A549 (cell line): ENCODE measurements around the gene KRT73. TPM values are rescaled to one million over a fixed set of nuclear protein-coding genes. Genes with fewer than 3 reads are reported as not detected.

Experiments used
- ATAC-seq, 2 experiments: fragments of 200-7000 bp in 1 of 2; fragments of >200 bp in 1 of 2; cut with Nextera tagmentation in 1 of 2; cut with Tn5 transposase in 1 of 2; 3 replicates each; pipeline versions ENCODE4 v1.8.0 to v1.9.1; 2018 to 2020; ENCODE audit warnings: mild to moderate bottlenecking in 1 of 2, moderate library complexity in 1 of 2
- CTCF ChIA-PET: fragments of 300-600 bp; sonication (Branson Sonifier 250); formaldehyde crosslinking; extraction: SDS; loops from one replicate; lab custom pipeline; 2021; ENCODE audit warnings: antibody characterized with exemption, inconsistent platforms; lab: Yijun Ruan, JAX
- POLR2A ChIA-PET: fragments of 350-600 bp; formaldehyde crosslinking; extraction: SDS; loops from one replicate; lab custom pipeline; 2021; ENCODE audit warnings: antibody characterized with exemption, inconsistent platforms; lab: Yijun Ruan, JAX
- DNase-seq, 2 experiments: peaks; one replicate each; pipeline versions ENCODE4 v3.0.0 to v3.0.0-alpha.2; 2011 to 2016; ENCODE audit warnings: low read depth in 1 of 2, low spot score in 1 of 2
- FAIRE-seq: peaks from 2 replicates; lab custom pipeline; 2011; peaks lifted over from hg19 to GRCh38; lab: Jason Lieb, UNC
- H3K27ac ChIP-seq, 2 experiments: fragments of >200 bp; sonication (Bioruptor Twin); formaldehyde crosslinking; 3 replicates each; pipeline ENCODE4 v1.5.1; 2016 to 2017
- H3K4me1 ChIP-seq: fragments of >200 bp; sonication (Bioruptor Twin); formaldehyde crosslinking; 3 replicates; pipeline ENCODE4 v1.6.1; 2016
- H3K4me2 ChIP-seq: fragments of >200 bp; sonication (Bioruptor Twin); formaldehyde crosslinking; 3 replicates; pipeline ENCODE4 v1.6.1; 2016
- H3K4me3 ChIP-seq: fragments of >200 bp; sonication (Bioruptor Twin); formaldehyde crosslinking; 3 replicates; pipeline ENCODE4 v1.5.1; 2016
- H3K9me3 ChIP-seq: fragments of >200 bp; sonication (Bioruptor Twin); formaldehyde crosslinking; 3 replicates; pipeline ENCODE4 v1.6.1; 2016
- EHF ChIP-seq: fragments of 250-450 bp; sonication (Bioruptor Pico); IDR thresholded peaks from 2 replicates; pipeline ENCODE4 v1.5.0; 2020; ENCODE audit warnings: mild to moderate bottlenecking
- EP300 ChIP-seq, 2 experiments: fragments of >200 bp; sonication (Bioruptor Twin); formaldehyde crosslinking; IDR thresholded peaks; 2 replicates in 1 of 2; 3 replicates in 1 of 2; pipeline ENCODE4 v1.6.1; 2016 to 2017
- ESRRA ChIP-seq: fragments of 150-350 bp; IDR thresholded peaks from 2 replicates; pipeline ENCODE4 v1.6.1; 2014; ENCODE audit warnings: mild to moderate bottlenecking, low read length, borderline replicate concordance
- FOSB ChIP-seq: fragments of 250-450 bp; sonication (Bioruptor Pico); IDR thresholded peaks from 2 replicates; pipeline ENCODE4 v1.5.0; 2020; ENCODE audit warnings: mild to moderate bottlenecking, moderate library complexity
- HDAC2 ChIP-seq: fragments of 200-600 bp; sonication (generic); IDR thresholded peaks from 2 replicates; pipeline ENCODE4 v1.6.1; 2016
- HES2 ChIP-seq: fragments of >200 bp; sonication (Bioruptor Twin); formaldehyde crosslinking; IDR thresholded peaks from 2 replicates; pipeline ENCODE4 v1.6.1; 2016
- HOXA7 ChIP-seq: fragments of 250-450 bp; sonication (Bioruptor Pico); IDR thresholded peaks from 2 replicates; pipeline ENCODE4 v1.5.0; 2020; ENCODE audit warnings: mild to moderate bottlenecking, moderate library complexity
- HOXB5 ChIP-seq: fragments of 250-450 bp; sonication (Bioruptor Pico); IDR thresholded peaks from 2 replicates; pipeline ENCODE4 v1.5.0; 2020; ENCODE audit warnings: mild to moderate bottlenecking, moderate library complexity
- JUN ChIP-seq, 2 experiments: fragments of >200 bp; sonication (Bioruptor Twin); formaldehyde crosslinking; IDR thresholded peaks; 2 replicates in 1 of 2; 3 replicates in 1 of 2; pipeline ENCODE4 v1.6.1; 2016 to 2017
- JUNB ChIP-seq: fragments of >200 bp; sonication (Bioruptor Twin); formaldehyde crosslinking; IDR thresholded peaks from 2 replicates; pipeline ENCODE4 v1.6.1; 2016
- MAFK ChIP-seq: fragments of 450-650 bp; IDR thresholded peaks from 2 replicates; pipeline ENCODE4 v1.6.1; 2014; ENCODE audit not compliant: partially characterized antibody
- RAD21 ChIP-seq, 2 experiments: fragments of >200 bp in 1 of 2; sonication (Bioruptor Twin) in 1 of 2; formaldehyde crosslinking in 1 of 2; IDR thresholded peaks in 1 of 2; conservative IDR thresholded peaks in 1 of 2; 2 replicates in 1 of 2; 3 replicates in 1 of 2; pipeline ENCODE4 v1.6.1; 2012 to 2018; ENCODE audit warnings: inconsistent platforms in 1 of 2
- RARB ChIP-seq: fragments of 250-450 bp; sonication (Bioruptor Pico); IDR thresholded peaks from 2 replicates; pipeline ENCODE4 v1.8.0; 2021; ENCODE audit warnings: mild to moderate bottlenecking, moderate library complexity
- RCOR1 ChIP-seq: fragments of 150-350 bp; IDR thresholded peaks from 2 replicates; pipeline ENCODE4 v1.6.1; 2014; ENCODE audit warnings: antibody characterized with exemption, low read length, low read depth
- REST ChIP-seq: fragments of 200-600 bp; sonication (generic); IDR thresholded peaks from 2 replicates; pipeline ENCODE4 v1.6.1; 2016; ENCODE audit warnings: antibody characterized with exemption, mild to moderate bottlenecking, moderate library complexity
- SMC3 ChIP-seq: fragments of >200 bp; sonication (Bioruptor Twin); formaldehyde crosslinking; IDR thresholded peaks from 3 replicates; pipeline ENCODE4 v1.6.1; 2018; ENCODE audit warnings: inconsistent platforms
- TFCP2L1 ChIP-seq: fragments of 250-450 bp; sonication (Bioruptor Pico); IDR thresholded peaks from 2 replicates; pipeline ENCODE4 v1.5.0; 2021; ENCODE audit warnings: mild to moderate bottlenecking
- WGBS: methylation state at CpG from one replicate; pipeline ENCODE4 v1.1.6; 2017; ENCODE audit errors: missing lambda C conversion rate; 5-methylcytosine and 5-hydroxymethylcytosine counted together
- polyA plus RNA-seq, 4 experiments: library from polyadenylated mRNA; depleted of rRNA in 3 of 4; stranded (reverse); fragments of >200 nt; fragmentation: RNase III in 1 of 4; extraction: RNeasy Plus Mini Kit Qiagen cat#74134 plus additional on column Dnase treatment in 1 of 4; gene quantifications; 2 replicates in 3 of 4; 3 replicates in 1 of 4; pipeline ENCODE4 v1.2.3, GENCODE V29; 2011 to 2017
- TF ChIP-seq, protein P1 (sequence below): fragments of >200 bp; sonication (Bioruptor Twin); formaldehyde crosslinking; IDR thresholded peaks from 3 replicates; pipeline ENCODE4 v1.6.1; 2016
- TF ChIP-seq, protein P2 (sequence below): IDR thresholded peaks from 2 replicates; pipeline ENCODE4 v1.6.1; 2012

The KRT73 gene
- polyA plus RNA-seq, 2 of the 4 experiments (the other 2 are of a cell fraction): not detected

DNA sequence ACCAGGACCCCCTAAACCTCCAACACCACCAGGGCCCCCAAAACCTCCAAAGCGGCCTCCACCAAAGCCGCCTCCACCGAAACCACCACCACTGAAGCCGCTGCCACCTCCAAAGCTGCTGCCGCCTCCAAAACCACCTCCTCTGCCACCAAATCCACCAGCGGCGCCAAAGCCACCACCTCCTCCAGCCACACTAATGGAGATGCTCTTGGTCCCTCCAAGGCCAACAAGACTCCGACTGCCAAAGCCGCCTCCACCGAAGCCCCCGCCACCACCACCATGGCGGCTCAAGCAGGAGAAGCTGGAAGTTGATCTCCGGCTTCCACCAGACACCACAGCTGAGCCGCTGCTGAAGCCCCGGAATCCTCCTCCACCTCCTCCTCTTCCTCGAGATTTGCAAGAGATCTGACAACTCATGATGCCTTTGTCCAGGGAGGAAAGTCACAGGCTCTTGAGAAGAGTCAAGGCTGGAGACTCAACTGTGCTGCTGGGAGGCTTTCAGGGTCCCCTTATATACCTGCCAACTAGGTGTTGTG, 33.4 kb upstream of the KRT73 start, which contains the start of gene KRT2 (continued):
- no peak for TF ChIP-seq SMC3

DNA sequence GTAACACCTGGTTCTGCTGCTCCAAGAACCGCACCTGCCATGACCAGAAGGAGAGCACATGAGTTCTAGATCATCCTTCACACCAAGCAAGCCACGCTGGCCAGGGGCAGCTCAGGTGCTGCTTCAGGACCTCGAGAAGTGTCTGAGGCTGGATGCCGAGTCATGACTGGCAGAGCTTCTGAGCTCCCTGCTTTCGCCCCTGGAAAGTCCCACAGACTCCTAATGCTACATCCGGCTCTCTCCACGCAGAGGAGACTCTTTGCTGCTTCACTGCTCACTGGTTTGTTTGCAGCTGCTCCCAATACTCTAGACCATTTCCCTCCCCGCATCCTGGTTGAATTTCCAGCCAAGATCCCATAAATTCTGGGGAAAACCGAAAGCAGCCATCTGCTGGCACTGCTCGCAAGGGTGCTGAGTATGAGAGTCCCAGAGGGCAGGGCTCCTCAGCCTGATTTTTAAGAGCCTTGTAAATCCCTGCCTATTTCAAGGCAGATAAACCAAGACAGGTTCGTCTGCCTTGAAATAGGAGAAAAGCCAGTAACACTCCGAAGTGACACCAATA, 32.2 kb upstream of the KRT73 start:
- DNase-seq (no peak), FAIRE-seq (no peak), ATAC-seq (peak in 1 of 2 experiments; percentile 54; a peak in 3 of 6 replicates)
- Histone ChIP-seq H3K9me3 (no peaks in the 10 kb centered on the region), H3K4me1 (no peaks in the 10 kb centered on the region), H3K27ac (no peak overlapping the region), H3K4me3 (no peak overlapping the region), H3K4me2 (no peak overlapping the region)
- ChIA-PET CTCF (interaction anchor here (1.5 kb wide), 1 partner anchor 215 kb away, joined by 3 read pairs; no protein-coding TSS in a partner anchor), POLR2A (no interaction called here)
- no peak for TF ChIP-seq RAD21 (conservative IDR thresholded peaks at IDR 0.05 in 1 of 2, IDR thresholded peaks at IDR 0.05 in 1 of 2)
- no peak for TF ChIP-seq FOSB (CRISPR knock-in tag)
- TF ChIP-seq MAFK: no peak
- TF ChIP-seq EHF (CRISPR knock-in tag): no peak
- TF ChIP-seq RARB (CRISPR knock-in tag): no peak
- TF ChIP-seq, protein P1, sequence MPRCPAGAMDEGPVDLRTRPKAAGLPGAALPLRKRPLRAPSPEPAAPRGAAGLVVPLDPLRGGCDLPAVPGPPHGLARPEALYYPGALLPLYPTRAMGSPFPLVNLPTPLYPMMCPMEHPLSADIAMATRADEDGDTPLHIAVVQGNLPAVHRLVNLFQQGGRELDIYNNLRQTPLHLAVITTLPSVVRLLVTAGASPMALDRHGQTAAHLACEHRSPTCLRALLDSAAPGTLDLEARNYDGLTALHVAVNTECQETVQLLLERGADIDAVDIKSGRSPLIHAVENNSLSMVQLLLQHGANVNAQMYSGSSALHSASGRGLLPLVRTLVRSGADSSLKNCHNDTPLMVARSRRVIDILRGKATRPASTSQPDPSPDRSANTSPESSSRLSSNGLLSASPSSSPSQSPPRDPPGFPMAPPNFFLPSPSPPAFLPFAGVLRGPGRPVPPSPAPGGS: no peak
- TF ChIP-seq SMC3: no peak
- TF ChIP-seq HOXA7: no peak
- TF ChIP-seq, protein P2, sequence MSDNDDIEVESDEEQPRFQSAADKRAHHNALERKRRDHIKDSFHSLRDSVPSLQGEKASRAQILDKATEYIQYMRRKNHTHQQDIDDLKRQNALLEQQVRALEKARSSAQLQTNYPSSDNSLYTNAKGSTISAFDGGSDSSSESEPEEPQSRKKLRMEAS: no peak
- no peak for TF ChIP-seq EP300 (IDR thresholded peaks at IDR 0.05)
- no peak for TF ChIP-seq JUNB
- no peak for TF ChIP-seq HOXB5
- no peak for TF ChIP-seq JUN (IDR thresholded peaks at IDR 0.05)
- no peak for TF ChIP-seq HES2
- TF ChIP-seq RCOR1: no peak
- no peak for TF ChIP-seq TFCP2L1
- TF ChIP-seq HDAC2: no peak
- 61% methylated on average over 12 of the region's 12 CpGs for WGBS

GRCh38 chr12:52649066-52649465, 30.7 kb upstream of the KRT73 start:
- no peaks in the 10 kb centered on the region for H3K4me1 ChIP-seq
- TF ChIP-seq SMC3 (no peak), ESRRA (no peak), REST (no peak)
- TF ChIP-seq, all 56 proteins: peak for 0
- ATAC-seq: no peak; a peak in 1 of 6 replicates
- 28% methylated on average over 6 of the region's 6 CpGs for WGBS
- Histone ChIP-seq H3K27ac (no peak overlapping the region), H3K9me3 (no peaks in the 10 kb centered on the region), H3K4me3 (no peak overlapping the region), H3K4me2 (no peak overlapping the region)
- ChIA-PET CTCF (interaction anchor here (0.9 to 1.8 kb wide), 3 partner anchors 19 to 217 kb away, joined by 3 to 5 read pairs (median 3); no protein-coding TSS in a partner anchor), POLR2A (no interaction called here)
- no peak for DNase-seq
- FAIRE-seq: no peak
